MM.1S (cell line): ENCODE data around the gene CDH4.

Source experiments
- DNase-seq: peaks from one replicate; pipeline ENCODE4 v3.0.0-alpha.2; 2015
- H2AFZ ChIP-seq: fragments of 300-600 bp; sonication (generic); 2 replicates; pipeline ENCODE4 v1.6.0; 2016; ENCODE audit warnings: antibody characterized with exemption, low read length
- H3F3A ChIP-seq: fragments of 300-600 bp; sonication (generic); 2 replicates; pipeline ENCODE4 v1.6.1; 2016; ENCODE audit warnings: mild to moderate bottlenecking, antibody characterized with exemption, low read length, moderate library complexity, mixed read lengths; ENCODE audit not compliant: insufficient read depth
- H3K27ac ChIP-seq: fragments of 300-600 bp; sonication (generic); 2 replicates; pipeline ENCODE4 v1.5.1; 2016; ENCODE audit warnings: mild to moderate bottlenecking, low read length
- H3K27me3 ChIP-seq: fragments of 300-600 bp; sonication (generic); replicated peaks from 2 replicates; pipeline ENCODE4 v1.6.0; 2016; ENCODE audit warnings: low read length; ENCODE audit not compliant: insufficient read depth
- H3K36me3 ChIP-seq: fragments of 300-600 bp; sonication (generic); replicated peaks from 2 replicates; pipeline ENCODE4 v1.6.1; 2016; ENCODE audit warnings: mild to moderate bottlenecking, low read length, mixed read lengths; ENCODE audit not compliant: insufficient read depth
- H3K4me1 ChIP-seq: fragments of 300-600 bp; sonication (generic); 2 replicates; pipeline ENCODE4 v1.6.1; 2016; ENCODE audit warnings: low read length, mixed read lengths
- H3K4me2 ChIP-seq: fragments of 300-600 bp; sonication (generic); 2 replicates; pipeline ENCODE4 v1.6.0; 2016; ENCODE audit warnings: low read depth, low read length
- H3K4me3 ChIP-seq: fragments of 300-600 bp; sonication (generic); 2 replicates; pipeline ENCODE4 v1.5.1; 2016; ENCODE audit warnings: low read length, mixed read lengths
- H3K79me2 ChIP-seq: fragments of 300-600 bp; sonication (generic); 2 replicates; pipeline ENCODE4 v1.6.1; 2016; ENCODE audit warnings: mixed run types, low read length, mixed read lengths
- H3K9ac ChIP-seq: fragments of 300-600 bp; sonication (generic); 2 replicates; pipeline ENCODE4 v1.6.1; 2016; ENCODE audit warnings: low read length, mixed read lengths
- H3K9me2 ChIP-seq: fragments of 300-600 bp; sonication (generic); replicated peaks from 2 replicates; pipeline ENCODE4 v1.6.1; 2016; ENCODE audit warnings: mild to moderate bottlenecking, low read length, mixed read lengths; ENCODE audit not compliant: insufficient read depth
- H3K9me3 ChIP-seq: fragments of 300-600 bp; sonication (generic); replicated peaks from 2 replicates; pipeline ENCODE4 v1.6.1; 2016; ENCODE audit warnings: mild to moderate bottlenecking, low read length, mixed read lengths; ENCODE audit not compliant: insufficient read depth
- H4K20me1 ChIP-seq: fragments of 300-600 bp; sonication (generic); 2 replicates; pipeline ENCODE4 v1.6.1; 2016; ENCODE audit warnings: mild to moderate bottlenecking, low read length, moderate library complexity, mixed read lengths; ENCODE audit not compliant: insufficient read depth
- CTCF ChIP-seq: fragments of 300-600 bp; sonication (generic); IDR thresholded peaks from 2 replicates; pipeline ENCODE4 v1.5.1; 2016; ENCODE audit warnings: antibody characterized with exemption, low read length, mixed read lengths
- EZH2 ChIP-seq: fragments of 300-600 bp; sonication (generic); optimal IDR thresholded peaks from 2 replicates; pipeline ENCODE3; 2017; ENCODE audit warnings: low read depth, mild to moderate bottlenecking, antibody characterized with exemption, low read length, mixed read lengths
- EZH2phosphoT487 ChIP-seq: fragments of 300-600 bp; sonication (generic); IDR thresholded peaks from 2 replicates; pipeline ENCODE4 v1.6.1; 2018; ENCODE audit warnings: antibody characterized with exemption, low read length

CDH4 gene

GRCh38 chr20:61661583-61661982, 409.5 kb downstream of the CDH4 start:
- Histone ChIP-seq H3K9me2 (no peaks in the 10 kb centered on the region), H3F3A (no peaks in the 10 kb centered on the region), H3K4me2 (no peak overlapping the region), H3K4me3 (no peak overlapping the region), H3K27ac (no peak overlapping the region), H3K79me2 (no peaks in the 10 kb centered on the region), H3K4me1 (no peaks in the 10 kb centered on the region), H4K20me1 (no peaks in the 10 kb centered on the region), H3K27me3 (peaks cover 91% of the 10 kb centered on the region), H3K9me3 (no peaks in the 10 kb centered on the region), H3K36me3 (no peaks in the 10 kb centered on the region), H2AFZ (no peak overlapping the region), H3K9ac (no peak overlapping the region)
- TF ChIP-seq EZH2phosphoT487 = no peak
- TF ChIP-seq CTCF = no peak
- no peak for TF ChIP-seq EZH2
- DNase-seq = no peak

DNA sequence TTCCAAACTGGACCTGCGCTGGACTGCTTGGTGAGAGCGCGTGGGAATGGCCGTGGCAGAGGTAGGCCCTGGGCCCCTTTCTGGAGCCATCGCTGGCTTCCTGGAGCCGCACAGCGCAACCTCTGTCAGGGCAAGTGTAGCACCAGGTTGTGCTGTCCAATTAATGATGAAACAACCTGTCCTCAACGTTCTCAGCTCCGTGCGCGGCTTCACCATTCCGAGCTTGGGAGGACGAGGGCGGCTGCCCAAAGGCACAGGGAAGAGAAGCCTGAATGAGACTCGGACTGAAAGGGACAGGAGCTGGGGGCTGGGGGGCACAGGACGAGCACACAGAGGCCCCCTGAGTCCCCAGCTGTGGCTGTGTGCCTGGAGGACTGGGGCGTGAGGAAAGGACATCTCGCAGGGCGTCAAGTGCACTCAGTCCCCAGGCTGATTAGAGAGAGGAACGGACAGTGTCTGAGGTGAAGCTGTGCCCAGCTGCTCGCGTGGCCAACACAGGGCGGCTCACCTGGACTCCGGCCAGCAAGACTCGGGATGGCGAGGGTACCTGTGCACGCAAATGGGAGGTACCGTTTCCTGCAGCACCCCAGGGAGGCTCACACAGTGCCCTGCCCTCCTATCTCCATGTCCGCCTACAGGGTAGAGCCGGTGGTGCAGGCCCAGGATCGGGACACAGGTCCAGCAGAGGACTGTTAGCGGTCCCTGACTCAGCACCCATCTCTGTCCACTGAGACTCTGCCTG, 410.3 kb downstream of the CDH4 start:
- no peak overlapping the region for H3K4me2 ChIP-seq
- no peaks in the 10 kb centered on the region for H3K79me2 ChIP-seq
- no peak for DNase-seq
- no peak overlapping the region for H3K4me3 ChIP-seq
- no peaks in the 10 kb centered on the region for H3F3A ChIP-seq
- H3K9me3 ChIP-seq = no peaks in the 10 kb centered on the region
- no peak overlapping the region for H3K9ac ChIP-seq
- TF ChIP-seq EZH2phosphoT487 (no peak), CTCF (no peak), EZH2 (no peak)
- H3K9me2 ChIP-seq = no peaks in the 10 kb centered on the region
- H2AFZ ChIP-seq = no peak overlapping the region
- no peak overlapping the region for H3K27ac ChIP-seq
- no peaks in the 10 kb centered on the region for H3K36me3 ChIP-seq
- H4K20me1 ChIP-seq = no peaks in the 10 kb centered on the region
- peaks cover 96% of the 10 kb centered on the region for H3K27me3 ChIP-seq
- no peaks in the 10 kb centered on the region for H3K4me1 ChIP-seq

GRCh38 chr20:61662968-61663331, 410.9 kb downstream of the CDH4 start:
- Histone ChIP-seq H3K36me3 (no peaks in the 10 kb centered on the region), H3K9me3 (no peaks in the 10 kb centered on the region), H4K20me1 (no peaks in the 10 kb centered on the region), H3K4me3 (no peak overlapping the region), H3F3A (no peaks in the 10 kb centered on the region), H2AFZ (no peak overlapping the region), H3K4me2 (no peak overlapping the region), H3K27me3 (peaks cover 97% of the 10 kb centered on the region), H3K9ac (no peak overlapping the region), H3K9me2 (no peaks in the 10 kb centered on the region), H3K27ac (no peak overlapping the region), H3K4me1 (no peaks in the 10 kb centered on the region), H3K79me2 (no peaks in the 10 kb centered on the region)
- DNase-seq = no peak
- TF ChIP-seq EZH2phosphoT487 (no peak), EZH2 (no peak), CTCF (no peak)
